GM18505 (cell line): ENCODE measurements around the gene PDE5A.
A peak's percentile ranks its signal among the peaks of the same experiment; 100 is the strongest.
"Not testable (repeated sequence)": the region's sequence is repeated elsewhere in the genome, so short reads cannot be mapped to it uniquely, and the experiment has no call there.

Source experiments
- ATAC-seq: cut with Tn5 transposase; IDR thresholded peaks from one replicate; pipeline ENCODE4 v1.9.1; 2021; ENCODE audit not compliant: unreplicated experiment
- POLR2A ChIP-seq: IDR thresholded peaks from 4 replicates; pipeline ENCODE4 v1.6.1; 2011; ENCODE audit warnings: borderline replicate concordance; ENCODE audit not compliant: insufficient read depth, insufficient read length; ENCODE audit errors: extremely low read depth

Gene PDE5A

DNA sequence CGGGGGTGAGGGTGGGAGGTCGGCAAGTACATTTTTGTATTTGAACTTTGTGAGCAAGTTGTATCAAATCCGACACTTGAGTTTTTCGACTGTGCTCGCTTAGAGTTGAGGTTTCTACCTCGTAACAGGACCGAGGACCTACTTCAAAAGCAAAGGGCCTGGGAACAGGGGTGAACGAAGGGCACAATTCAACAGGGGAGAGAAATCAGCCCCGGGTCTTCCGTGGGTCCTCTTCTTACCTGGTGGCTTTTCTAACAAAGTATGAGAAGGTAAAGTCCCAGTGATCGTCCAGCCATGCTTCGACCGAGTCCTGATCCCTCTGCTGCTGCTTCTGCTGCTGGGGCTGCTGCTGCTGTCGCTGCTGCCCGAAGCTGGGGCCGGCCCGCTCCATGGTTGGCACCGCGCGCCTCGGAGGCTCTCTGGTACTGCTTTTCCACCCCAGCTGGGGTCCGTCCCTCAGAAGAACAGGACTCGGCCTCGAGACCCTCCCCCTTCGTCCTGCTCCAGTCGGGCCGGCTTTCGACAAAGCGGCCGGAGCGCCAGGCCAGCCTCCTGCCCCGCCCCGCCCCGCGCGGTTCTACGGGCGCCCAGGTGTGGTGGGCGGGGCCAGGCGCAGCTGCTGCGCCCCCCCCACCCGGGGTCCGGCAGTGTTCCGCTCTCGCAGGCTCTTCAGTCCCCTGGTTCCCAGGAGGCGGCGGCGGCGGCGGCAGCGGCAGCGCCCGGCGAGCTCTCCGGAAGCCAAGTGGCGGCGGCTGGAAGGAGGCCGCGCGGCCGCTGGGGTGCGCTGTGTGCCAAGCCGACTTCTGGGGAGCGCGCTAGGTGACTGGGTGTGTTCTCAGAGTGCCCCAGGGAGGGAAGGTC, at the start of gene PDE5A:
TSS of gene PDE5A (minus strand) at position 524 of the 861 bp plus-strand sequence. CDS start at position 391, 133 bp downstream.
- ATAC-seq = peak; percentile 94
- no peak for TF ChIP-seq POLR2A

- ATAC-seq = no peak
- TF ChIP-seq POLR2A = no peak
Observed at GRCh38 chr4:119676101-119676500, 47.5 kb upstream of the PDE5A start.

DNA sequence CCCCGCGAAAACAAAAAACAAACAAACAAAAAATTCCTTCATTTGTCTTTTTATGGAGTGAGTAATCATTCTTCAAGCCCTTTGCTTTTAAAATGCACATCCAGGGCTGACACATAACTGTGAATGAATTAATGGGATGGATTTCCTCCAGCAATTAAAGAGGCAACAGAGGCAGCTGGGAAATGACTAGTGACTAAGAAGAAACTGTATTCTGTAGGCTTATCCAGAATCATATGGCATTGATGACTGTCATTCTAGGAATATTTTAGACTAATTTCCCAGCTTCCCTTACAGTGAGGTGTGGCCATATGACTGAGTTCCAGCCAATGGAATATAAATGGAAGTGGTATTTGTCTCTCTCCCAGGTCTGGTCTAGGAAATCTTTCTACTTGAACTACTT, 46.8 kb upstream of the PDE5A start:
- no peak for ATAC-seq
- no peak for TF ChIP-seq POLR2A

GRCh38 chr4:119672938-119673337, 44.3 kb upstream of the PDE5A start:
- no peak for TF ChIP-seq POLR2A
- ATAC-seq = no peak

DNA sequence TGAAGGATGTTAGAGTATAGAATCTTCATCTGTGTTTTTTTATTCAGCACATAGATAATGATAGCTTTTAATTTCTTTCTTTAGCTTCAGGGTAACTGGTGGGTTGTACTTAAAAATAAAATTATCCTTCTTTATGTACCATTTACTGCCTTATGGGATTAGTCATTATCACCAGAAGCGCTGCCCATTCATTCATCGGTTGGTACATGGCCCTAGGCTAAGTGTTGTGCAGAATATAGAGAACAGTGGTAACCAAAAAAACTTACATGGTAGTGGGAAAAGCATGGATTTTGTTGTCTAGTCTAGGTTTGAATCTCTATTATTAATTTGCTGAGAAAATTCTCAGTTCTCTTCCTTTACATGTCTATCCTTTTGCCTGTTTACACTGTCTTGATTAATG, 43.5 kb upstream of the PDE5A start:
- no peak for TF ChIP-seq POLR2A
- ATAC-seq = no peak

DNA sequence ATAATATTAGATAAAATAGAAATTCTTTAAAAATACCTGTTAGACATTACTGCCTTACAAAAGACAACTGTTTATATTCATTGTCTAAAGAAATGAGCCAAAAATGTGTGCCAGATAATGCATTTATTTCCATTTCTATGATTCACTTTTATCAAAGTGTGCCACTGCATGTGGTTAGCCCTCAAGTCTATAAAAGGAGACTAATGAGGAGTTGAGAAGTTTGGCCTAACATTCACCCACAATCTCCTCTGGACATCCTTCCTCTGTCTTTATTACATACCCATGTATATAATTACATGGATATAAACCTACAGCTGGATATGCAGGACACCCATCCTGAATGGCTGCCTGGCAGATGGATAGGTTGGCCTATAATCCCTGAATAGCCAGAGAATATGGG, 42.6 kb upstream of the PDE5A start:
- ATAC-seq = no peak
- no peak for TF ChIP-seq POLR2A

- ATAC-seq = no peak
- TF ChIP-seq POLR2A = no peak
Observed at GRCh38 chr4:119667802-119668201, 39.2 kb upstream of the PDE5A start.

DNA sequence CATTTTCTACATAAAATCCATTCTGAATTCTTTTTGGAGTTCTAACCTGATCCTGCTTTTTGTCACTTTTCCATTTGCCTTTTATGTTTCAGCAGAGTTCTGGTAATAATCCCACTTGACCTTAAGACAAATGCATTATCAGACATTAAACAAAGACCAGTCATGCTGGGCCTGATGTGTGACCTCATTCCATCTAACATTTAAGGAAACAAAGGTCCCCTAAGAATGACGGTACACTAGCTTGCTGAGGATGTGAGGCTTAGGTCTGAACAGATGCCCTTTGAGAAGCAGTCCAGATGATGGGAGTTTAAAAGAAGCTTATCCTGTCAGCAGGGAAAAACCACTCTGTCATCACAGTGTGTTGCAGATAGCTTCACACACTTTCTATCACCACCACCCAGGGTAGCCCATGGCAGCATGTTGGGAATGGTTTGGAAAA, 38.1 kb upstream of the PDE5A start:
- no peak for ATAC-seq
- no peak for TF ChIP-seq POLR2A

GRCh38 chr4:119665752-119666151, 37.1 kb upstream of the PDE5A start:
- ATAC-seq = no peak
- TF ChIP-seq POLR2A = no peak

DNA sequence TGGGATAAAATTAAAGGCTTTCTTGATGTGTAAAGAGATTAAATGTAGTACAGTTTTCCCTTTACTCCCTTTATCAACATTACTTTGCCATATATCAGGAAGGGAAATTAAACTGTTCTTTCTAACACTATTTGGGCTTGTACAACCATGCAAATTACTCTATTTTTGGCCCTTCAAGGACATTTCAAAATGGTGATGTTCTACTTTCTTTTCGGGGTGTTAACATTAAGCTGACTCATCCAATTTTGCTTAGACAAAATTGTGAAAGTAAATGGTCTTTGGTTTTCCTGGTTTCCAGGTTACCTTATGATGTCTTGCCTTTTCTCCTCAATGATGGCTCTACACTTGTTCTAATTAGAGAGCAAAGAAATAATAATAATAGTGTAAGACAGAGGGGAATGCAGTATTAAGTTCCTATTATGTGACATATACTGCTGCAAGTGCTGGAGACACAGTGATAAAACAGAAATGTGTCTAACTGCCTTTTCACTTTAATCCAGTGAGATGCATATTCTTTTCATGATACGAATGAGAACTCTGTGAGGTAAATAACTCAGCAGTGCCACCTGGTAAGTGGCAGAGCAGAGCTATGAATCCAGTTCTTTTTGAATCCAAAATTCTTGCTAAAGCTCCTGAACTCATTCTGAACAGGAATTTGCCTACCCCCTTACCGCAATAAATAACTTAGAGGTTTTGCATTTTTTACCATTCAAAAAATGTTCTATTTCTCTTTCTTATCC, 35.7 kb upstream of the PDE5A start:
- no peak for ATAC-seq
- TF ChIP-seq POLR2A = no peak

DNA sequence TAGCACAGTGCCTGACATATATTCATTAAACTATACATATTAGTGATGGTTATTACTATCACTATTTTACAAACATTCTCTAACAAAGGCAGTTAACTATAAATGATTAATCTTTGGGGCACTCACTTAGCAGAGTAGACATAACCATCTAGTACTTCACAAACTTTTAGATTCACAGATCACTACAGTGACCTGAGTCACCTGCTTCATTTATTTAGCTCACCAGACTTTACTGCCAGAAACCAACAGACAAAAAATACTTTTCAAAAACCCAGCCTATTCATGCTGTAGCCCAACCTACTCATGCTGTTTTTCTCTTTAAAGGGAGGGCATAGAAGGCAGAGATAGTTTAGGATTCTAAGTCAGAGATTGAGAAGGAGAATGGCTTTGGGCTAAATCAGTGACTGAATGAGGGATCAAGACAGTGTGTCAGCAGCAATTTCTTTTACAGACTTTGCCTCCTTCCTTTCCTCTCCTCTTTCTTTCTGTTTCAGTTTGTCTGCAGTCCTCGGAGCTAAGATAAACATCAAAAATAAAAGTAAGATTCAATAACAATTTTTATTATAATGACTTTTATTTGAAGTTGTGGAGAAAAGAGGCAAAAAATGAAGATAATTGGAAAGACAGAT, 34.7 kb upstream of the PDE5A start:
- ATAC-seq = no peak
- TF ChIP-seq POLR2A = no peak

GRCh38 chr4:119662612-119663011, 34.0 kb upstream of the PDE5A start:
- not testable (repeated sequence) for ATAC-seq

GRCh38 chr4:119661231-119661630, 32.6 kb upstream of the PDE5A start:
- TF ChIP-seq POLR2A = no peak

DNA sequence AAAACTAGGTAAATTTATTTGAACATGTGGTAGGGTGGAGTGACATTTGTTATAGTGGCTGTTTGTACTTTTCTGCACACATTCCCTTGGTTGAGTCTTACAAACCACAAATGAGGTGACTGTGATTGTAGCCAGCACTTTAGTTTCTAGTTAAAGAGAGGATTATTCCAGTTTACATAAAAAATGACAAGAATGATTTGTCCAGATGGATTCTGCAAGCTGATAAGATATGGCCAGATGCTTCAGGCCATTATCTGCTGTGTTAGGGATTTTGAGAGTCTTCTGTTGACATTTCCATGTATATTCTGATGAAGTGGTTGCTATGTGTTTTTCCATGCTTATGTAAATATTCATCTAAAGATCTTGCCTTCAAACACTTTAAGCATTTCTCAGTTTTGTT, 31.0 kb upstream of the PDE5A start:
- TF ChIP-seq POLR2A = no peak
- ATAC-seq = no peak

More at GRCh38 chr4:119661231-119661630, 32.6 kb upstream of the PDE5A start:
- no peak for ATAC-seq

GRCh38 chr4:119657111-119657611, 28.6 kb upstream of the PDE5A start:
- no peak for ATAC-seq
- no peak for TF ChIP-seq POLR2A
